ENCODE measurements around the gene RPN1. TPM values are rescaled to one million over a fixed set of nuclear protein-coding genes. Genes with fewer than 3 reads are reported as not detected.

Gene RPN1
- total and polyA plus RNA-seq, 2 of the 8 experiments (the other 6 are each of a cell fraction or from before 2014, with no cell fraction given) = 165 to 211 TPM

- H3K56ac ChIP-seq (replicated peaks; ENCODE audit: insufficient read length, low read depth, low read length) = no peak overlapping the region
- no peak overlapping the region for H2BK12ac ChIP-seq (ENCODE audit: low read depth, low read length)
- H3K14ac ChIP-seq (ENCODE audit: insufficient read length) = no peak overlapping the region
- no peak overlapping the region for H2AK5ac ChIP-seq (ENCODE audit: low read depth, low read length)
- H2BK15ac ChIP-seq (ENCODE audit: low read length) = no peak overlapping the region
- no peaks in the 10 kb centered on the region for H3K27me3 ChIP-seq (replicated peaks in 1 of 4; ENCODE audit: control insufficient read depth in 3 of 4, extremely low read depth in 1 of 4, insufficient read depth in 3 of 4, low read length in 3 of 4)
- FAIRE-seq (no peak), DNase-seq (ENCODE audit: low read depth in 1 of 2, low spot score in 2 of 2) (no peak)
- no peak overlapping the region for H2BK5ac ChIP-seq (ENCODE audit: low read depth, low read length)
- 97% methylated on average over 5 of the region's 5 CpGs; no CpG with 5 or more reads in 1 of the 2 experiments for WGBS, 2 experiments (ENCODE audit: extremely low coverage in 1 of 2, insufficient coverage in 1 of 2, insufficient read length in 1 of 2, insufficient replicate concordance in 2 of 2, low coverage in 1 of 2, low lambda C conversion rate in 2 of 2, missing lambda C conversion rate in 1 of 2)
- no peak overlapping the region for H4K5ac ChIP-seq (ENCODE audit: insufficient read length, low read depth, low read length)
- no peak overlapping the region for H3K4ac ChIP-seq (replicated peaks; ENCODE audit: insufficient read length, low read depth, low read length)
- H4K20me1 ChIP-seq (replicated peaks in 1 of 2; ENCODE audit: control insufficient read depth in 1 of 2, insufficient read depth in 2 of 2, low read length in 2 of 2) = no peaks in the 10 kb centered on the region
- H4K8ac ChIP-seq (ENCODE audit: extremely low read depth, insufficient read depth, low read length) = no peak overlapping the region
- H3K23me2 ChIP-seq (ENCODE audit: low read depth, low read length) = no peaks in the 10 kb centered on the region
- H2AFZ ChIP-seq (ENCODE audit: low read length) = no peak overlapping the region
- no peak overlapping the region for H3K9ac ChIP-seq (replicated peaks in 1 of 4; ENCODE audit: extremely low read depth in 1 of 4, low read depth in 3 of 4, low read length in 3 of 4)
- no peaks in the 10 kb centered on the region for H3K36me3 ChIP-seq (ENCODE audit: control insufficient read depth in 2 of 4, insufficient read depth in 4 of 4, low read length in 3 of 4)
- H2BK20ac ChIP-seq (ENCODE audit: low read length) = no peak overlapping the region
- H3K9me3 ChIP-seq (ENCODE audit: insufficient read depth in 2 of 2, low read depth in 1 of 2, low read length in 1 of 2) = no peaks in the 10 kb centered on the region
- no peak overlapping the region for H3K27ac ChIP-seq (ENCODE audit: low read depth, low read length)
- H3K18ac ChIP-seq (ENCODE audit: extremely low read depth, low read length) = no peak overlapping the region
- ChIA-PET POLR2A (ENCODE audit: partially characterized antibody) (interaction anchor here (1.0 to 6.0 kb wide), 4 partner anchors 8 to 26 kb away, joined by 3 to 47 read pairs (median 3); no protein-coding TSS in a partner anchor), CTCF (ENCODE audit: partially characterized antibody) (interaction anchor here (1.1 to 4.8 kb wide), 5 partner anchors 8 to 107 kb away, joined by 3 to 24 read pairs (median 7); no protein-coding TSS in a partner anchor)
- no peak overlapping the region for H3K23ac ChIP-seq (ENCODE audit: insufficient read length)
- no peaks in the 10 kb centered on the region for H3K79me2 ChIP-seq (ENCODE audit: control insufficient read depth in 1 of 2, insufficient read depth in 2 of 2, low read length in 2 of 2)
- TF ChIP-seq CTCF (IDR thresholded peaks at IDR 0.05; ENCODE audit: control extremely low read depth in 1 of 3, insufficient read depth in 1 of 3, low read depth in 1 of 3, low read length in 3 of 3) = no peak
- TF ChIP-seq CEBPB (IDR thresholded peaks at IDR 0.05; ENCODE audit: low read depth, low read length) = no peak
- TF ChIP-seq GTF2F1 (IDR thresholded peaks at IDR 0.05; ENCODE audit: borderline replicate concordance, low read depth, low read length) = no peak
- no peak for TF ChIP-seq SRF (IDR thresholded peaks at IDR 0.05; ENCODE audit: low read depth, low read length)
- no peaks in the 10 kb centered on the region for H3K4me1 ChIP-seq (replicated peaks in 1 of 4; ENCODE audit: control insufficient read depth in 3 of 4, insufficient read depth in 4 of 4, low read length in 3 of 4)
- no peak overlapping the region for H2BK120ac ChIP-seq (replicated peaks; ENCODE audit: low read depth, low read length)
- H4K91ac ChIP-seq (replicated peaks; ENCODE audit: insufficient read length, low read length) = no peak overlapping the region
- no peak overlapping the region for H3K4me3 ChIP-seq (ENCODE audit: extremely low read depth in 1 of 4, insufficient read depth in 2 of 4, low read depth in 3 of 4, low read length in 4 of 4)
- H3K4me2 ChIP-seq (ENCODE audit: insufficient read depth in 1 of 2, low read depth in 2 of 2, low read length in 2 of 2) = no peak overlapping the region
- H3K79me1 ChIP-seq (ENCODE audit: low read depth, low read length) = no peaks in the 10 kb centered on the region
Measured at GRCh38 chr3:128689060-128689459, 38.4 kb upstream of the RPN1 start.
